WTC11 (cell line): ENCODE data around the gene TBL1Y. TPM values are rescaled to one million over a fixed set of nuclear protein-coding genes. Genes with fewer than 3 reads are reported as not detected.

Experiments
- ATAC-seq: fragments of 200-7000 bp; cut with Tn5 transposase; 2 replicates; pipeline ENCODE4 v1.10.0; 2021; ENCODE audit warnings: mild to moderate bottlenecking, moderate library complexity
- CTCF ChIA-PET: fragments of 300-600 bp; sonication (Branson Sonifier 250); formaldehyde crosslinking; loops from one replicate; lab custom pipeline; 2021; ENCODE audit warnings: antibody characterized with exemption; lab: Charles Lee
- POLR2A ChIA-PET: fragments of 350-600 bp; sonication (Branson Sonifier 250); formaldehyde crosslinking; loops from one replicate; lab custom pipeline; 2021; ENCODE audit warnings: antibody characterized with exemption; lab: Charles Lee
- DNase-seq: peaks from one replicate; pipeline ENCODE4 v3.0.0; 2021; ENCODE audit warnings: low spot score
- H3K27ac Mint-ChIP-seq: 2 replicates; pipeline ENCODE4 v1.8.0; 2021; ENCODE audit warnings: mixed read lengths
- H3K27me3 Mint-ChIP-seq: 2 replicates; pipeline ENCODE4 v1.8.0; 2021; ENCODE audit warnings: low read depth, mild to moderate bottlenecking, moderate library complexity, mixed read lengths
- H3K36me3 Mint-ChIP-seq: 2 replicates; pipeline ENCODE4 v1.8.0; 2021; ENCODE audit warnings: mixed read lengths
- H3K4me1 Mint-ChIP-seq: 2 replicates; pipeline ENCODE4 v1.8.0; 2022; ENCODE audit warnings: mixed read lengths
- H3K4me3 Mint-ChIP-seq: 2 replicates; pipeline ENCODE4 v1.8.0; 2021; ENCODE audit warnings: mild to moderate bottlenecking, moderate library complexity, mixed read lengths
- H3K9me3 Mint-ChIP-seq: 2 replicates; pipeline ENCODE4 v1.8.0; 2021; ENCODE audit warnings: mixed read lengths
- AFF4 ChIP-seq: sonication (generic); formaldehyde crosslinking; IDR thresholded peaks from 2 replicates; pipeline ENCODE4 v1.8.1; 2023; ENCODE audit warnings: mild to moderate bottlenecking, missing genetic modification reagents, borderline replicate concordance
- ATF3 ChIP-seq: sonication (generic); formaldehyde crosslinking; conservative IDR thresholded peaks from 2 replicates; pipeline ENCODE4 v1.8.1; 2022; ENCODE audit warnings: mild to moderate bottlenecking, missing genetic modification reagents
- CDX4 ChIP-seq: fragments of 250-450 bp; sonication (Bioruptor Pico); IDR thresholded peaks from 2 replicates; pipeline ENCODE4 v1.9.0; 2021; ENCODE audit warnings: moderate library complexity, mild to moderate bottlenecking, inconsistent platforms, borderline replicate concordance
- EMX1 ChIP-seq: fragments of 250-450 bp; sonication (Bioruptor Pico); IDR thresholded peaks from 2 replicates; pipeline ENCODE4 v1.8.0; 2021; ENCODE audit warnings: mild to moderate bottlenecking
- JAZF1 ChIP-seq: fragments of 250-450 bp; sonication (Bioruptor Pico); IDR thresholded peaks from 2 replicates; pipeline ENCODE4 v1.9.0; 2021; ENCODE audit warnings: moderate library complexity, mild to moderate bottlenecking, inconsistent platforms
- KAT7 ChIP-seq: sonication (generic); formaldehyde crosslinking; IDR thresholded peaks from 2 replicates; pipeline ENCODE4 v1.8.1; 2023; ENCODE audit warnings: missing genetic modification reagents, mild to moderate bottlenecking, borderline replicate concordance
- PRDM15 ChIP-seq: sonication (generic); formaldehyde crosslinking; IDR thresholded peaks from 2 replicates; pipeline ENCODE4 v1.8.0; 2022; ENCODE audit warnings: missing genetic modification reagents
- SOX15 ChIP-seq: fragments of 250-450 bp; sonication (Bioruptor Pico); IDR thresholded peaks from 2 replicates; pipeline ENCODE4 v1.9.0; 2021; ENCODE audit warnings: mild to moderate bottlenecking
- SP1 ChIP-seq: sonication (generic); formaldehyde crosslinking; conservative IDR thresholded peaks from 2 replicates; pipeline ENCODE4 v1.8.1; 2022; ENCODE audit warnings: missing genetic modification reagents
- TEAD1 ChIP-seq: sonication (generic); formaldehyde crosslinking; IDR thresholded peaks from 2 replicates; pipeline ENCODE4 v1.8.0; 2022; ENCODE audit warnings: mild to moderate bottlenecking, missing genetic modification reagents
- TEAD4 ChIP-seq: sonication (generic); formaldehyde crosslinking; IDR thresholded peaks from 2 replicates; pipeline ENCODE4 v1.8.0; 2022; ENCODE audit warnings: mild to moderate bottlenecking, missing genetic modification reagents
- USF2 ChIP-seq: sonication (generic); formaldehyde crosslinking; IDR thresholded peaks from 2 replicates; pipeline ENCODE4 v1.8.1; 2023; ENCODE audit warnings: mild to moderate bottlenecking, missing genetic modification reagents, moderate library complexity
- ZNF317 ChIP-seq: sonication (generic); formaldehyde crosslinking; IDR thresholded peaks from 2 replicates; pipeline ENCODE4 v1.8.1; 2023; ENCODE audit warnings: low read depth, mild to moderate bottlenecking, moderate library complexity, missing genetic modification reagents, borderline replicate concordance
- ZNF416 ChIP-seq: fragments of 250-450 bp; sonication (Bioruptor Pico); IDR thresholded peaks from 2 replicates; pipeline ENCODE4 v1.9.0; 2021; ENCODE audit warnings: mild to moderate bottlenecking, inconsistent platforms
- ZNF512 ChIP-seq: sonication (generic); formaldehyde crosslinking; IDR thresholded peaks from 2 replicates; pipeline ENCODE4 v1.8.1; 2022; ENCODE audit warnings: missing genetic modification reagents, borderline replicate concordance
- ZNF532 ChIP-seq: fragments of 250-450 bp; sonication (Bioruptor Pico); IDR thresholded peaks from 2 replicates; pipeline ENCODE4 v1.9.0; 2021; ENCODE audit warnings: mild to moderate bottlenecking, borderline replicate concordance
- ZSCAN18 ChIP-seq: fragments of 250-450 bp; sonication (Bioruptor Pico); IDR thresholded peaks from 2 replicates; pipeline ENCODE4 v2.1.2; 2022; ENCODE audit warnings: mild to moderate bottlenecking, moderate library complexity
- total RNA-seq: library from RNA; stranded (reverse); gene quantifications from 3 replicates; pipeline ENCODE4 v1.2.3, GENCODE V29; 2021

TBL1Y gene
- total RNA-seq, 1 experiment from 2014 or later = not detected

GRCh38 chrY:6995987-6996386 lies 85.5 kb downstream of the TBL1Y start:
- Mint-ChIP-seq H3K27me3 (no peaks in the 10 kb centered on the region), H3K27ac (no peak overlapping the region), H3K4me3 (no peak overlapping the region), H3K9me3 (no peaks in the 10 kb centered on the region), H3K36me3 (no peaks in the 10 kb centered on the region), H3K4me1 (no peaks in the 10 kb centered on the region)
- DNase-seq (no peak), ATAC-seq (no peak)
- ChIA-PET POLR2A (no interaction called here), CTCF (no interaction called here)
- TF ChIP-seq CDX4 (CRISPR knock-in tag) (no peak), ZNF532 (CRISPR knock-in tag) (no peak), JAZF1 (CRISPR knock-in tag) (no peak), TEAD4 (no peak), TEAD1 (CRISPR knock-in tag) (no peak), ATF3 (CRISPR knock-in tag) (no peak), PRDM15 (CRISPR knock-in tag) (no peak), SOX15 (CRISPR knock-in tag) (no peak), ZNF416 (no peak), EMX1 (CRISPR knock-in tag) (no peak), SP1 (CRISPR knock-in tag) (no peak), KAT7 (CRISPR knock-in tag) (no peak), ZSCAN18 (CRISPR knock-in tag) (no peak), ZNF512 (CRISPR knock-in tag) (no peak), USF2 (no peak), AFF4 (no peak), ZNF317 (CRISPR knock-in tag) (no peak)
